ENCODE results near the gene ETV3L. TPM values are rescaled to one million over a fixed set of nuclear protein-coding genes. Genes with fewer than 3 reads are reported as not detected.

ETV3L gene
- total and polyA plus RNA-seq, 2 of the 8 experiments (the other 6 are each of a cell fraction or from before 2014, with no cell fraction given): 0.17 to 0.26 TPM

DNA sequence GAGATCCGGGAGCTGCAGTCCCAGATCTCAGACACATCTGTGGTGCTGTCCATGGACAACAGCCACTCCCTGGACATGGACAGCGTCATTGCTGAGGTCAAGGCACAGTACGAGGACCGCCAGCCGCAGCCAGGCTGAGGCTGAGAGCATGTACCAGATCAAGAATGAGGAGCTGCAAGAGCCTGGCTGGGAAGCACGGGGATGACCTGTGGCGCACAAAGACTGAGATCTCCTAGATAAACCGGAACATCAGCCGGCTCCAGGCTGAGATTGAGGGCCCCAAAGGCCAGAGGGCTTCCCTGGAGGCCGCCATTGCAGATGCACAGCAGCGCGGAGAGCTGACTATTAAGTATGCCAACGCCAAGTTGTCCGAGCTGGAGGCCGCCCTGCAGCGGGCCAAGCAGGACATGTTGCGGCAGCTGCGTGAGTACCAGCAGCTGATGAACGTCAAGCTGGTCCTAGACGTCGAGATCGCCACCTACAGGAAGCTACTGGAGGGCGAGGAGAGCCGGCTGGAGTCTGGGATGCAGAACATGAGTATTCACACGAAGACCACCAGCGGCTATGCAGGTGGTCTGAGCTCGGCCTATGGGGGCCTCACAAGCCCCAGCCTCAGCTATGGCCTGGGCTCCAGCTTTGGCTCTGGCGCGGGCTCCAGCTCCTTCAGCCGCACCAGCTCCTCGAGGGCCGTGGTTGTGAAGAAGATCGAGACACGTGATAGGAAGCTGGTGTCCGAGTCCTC lies 25.5 kb downstream of the ETV3L start (continued):
- TF ChIP-seq, protein P1, sequence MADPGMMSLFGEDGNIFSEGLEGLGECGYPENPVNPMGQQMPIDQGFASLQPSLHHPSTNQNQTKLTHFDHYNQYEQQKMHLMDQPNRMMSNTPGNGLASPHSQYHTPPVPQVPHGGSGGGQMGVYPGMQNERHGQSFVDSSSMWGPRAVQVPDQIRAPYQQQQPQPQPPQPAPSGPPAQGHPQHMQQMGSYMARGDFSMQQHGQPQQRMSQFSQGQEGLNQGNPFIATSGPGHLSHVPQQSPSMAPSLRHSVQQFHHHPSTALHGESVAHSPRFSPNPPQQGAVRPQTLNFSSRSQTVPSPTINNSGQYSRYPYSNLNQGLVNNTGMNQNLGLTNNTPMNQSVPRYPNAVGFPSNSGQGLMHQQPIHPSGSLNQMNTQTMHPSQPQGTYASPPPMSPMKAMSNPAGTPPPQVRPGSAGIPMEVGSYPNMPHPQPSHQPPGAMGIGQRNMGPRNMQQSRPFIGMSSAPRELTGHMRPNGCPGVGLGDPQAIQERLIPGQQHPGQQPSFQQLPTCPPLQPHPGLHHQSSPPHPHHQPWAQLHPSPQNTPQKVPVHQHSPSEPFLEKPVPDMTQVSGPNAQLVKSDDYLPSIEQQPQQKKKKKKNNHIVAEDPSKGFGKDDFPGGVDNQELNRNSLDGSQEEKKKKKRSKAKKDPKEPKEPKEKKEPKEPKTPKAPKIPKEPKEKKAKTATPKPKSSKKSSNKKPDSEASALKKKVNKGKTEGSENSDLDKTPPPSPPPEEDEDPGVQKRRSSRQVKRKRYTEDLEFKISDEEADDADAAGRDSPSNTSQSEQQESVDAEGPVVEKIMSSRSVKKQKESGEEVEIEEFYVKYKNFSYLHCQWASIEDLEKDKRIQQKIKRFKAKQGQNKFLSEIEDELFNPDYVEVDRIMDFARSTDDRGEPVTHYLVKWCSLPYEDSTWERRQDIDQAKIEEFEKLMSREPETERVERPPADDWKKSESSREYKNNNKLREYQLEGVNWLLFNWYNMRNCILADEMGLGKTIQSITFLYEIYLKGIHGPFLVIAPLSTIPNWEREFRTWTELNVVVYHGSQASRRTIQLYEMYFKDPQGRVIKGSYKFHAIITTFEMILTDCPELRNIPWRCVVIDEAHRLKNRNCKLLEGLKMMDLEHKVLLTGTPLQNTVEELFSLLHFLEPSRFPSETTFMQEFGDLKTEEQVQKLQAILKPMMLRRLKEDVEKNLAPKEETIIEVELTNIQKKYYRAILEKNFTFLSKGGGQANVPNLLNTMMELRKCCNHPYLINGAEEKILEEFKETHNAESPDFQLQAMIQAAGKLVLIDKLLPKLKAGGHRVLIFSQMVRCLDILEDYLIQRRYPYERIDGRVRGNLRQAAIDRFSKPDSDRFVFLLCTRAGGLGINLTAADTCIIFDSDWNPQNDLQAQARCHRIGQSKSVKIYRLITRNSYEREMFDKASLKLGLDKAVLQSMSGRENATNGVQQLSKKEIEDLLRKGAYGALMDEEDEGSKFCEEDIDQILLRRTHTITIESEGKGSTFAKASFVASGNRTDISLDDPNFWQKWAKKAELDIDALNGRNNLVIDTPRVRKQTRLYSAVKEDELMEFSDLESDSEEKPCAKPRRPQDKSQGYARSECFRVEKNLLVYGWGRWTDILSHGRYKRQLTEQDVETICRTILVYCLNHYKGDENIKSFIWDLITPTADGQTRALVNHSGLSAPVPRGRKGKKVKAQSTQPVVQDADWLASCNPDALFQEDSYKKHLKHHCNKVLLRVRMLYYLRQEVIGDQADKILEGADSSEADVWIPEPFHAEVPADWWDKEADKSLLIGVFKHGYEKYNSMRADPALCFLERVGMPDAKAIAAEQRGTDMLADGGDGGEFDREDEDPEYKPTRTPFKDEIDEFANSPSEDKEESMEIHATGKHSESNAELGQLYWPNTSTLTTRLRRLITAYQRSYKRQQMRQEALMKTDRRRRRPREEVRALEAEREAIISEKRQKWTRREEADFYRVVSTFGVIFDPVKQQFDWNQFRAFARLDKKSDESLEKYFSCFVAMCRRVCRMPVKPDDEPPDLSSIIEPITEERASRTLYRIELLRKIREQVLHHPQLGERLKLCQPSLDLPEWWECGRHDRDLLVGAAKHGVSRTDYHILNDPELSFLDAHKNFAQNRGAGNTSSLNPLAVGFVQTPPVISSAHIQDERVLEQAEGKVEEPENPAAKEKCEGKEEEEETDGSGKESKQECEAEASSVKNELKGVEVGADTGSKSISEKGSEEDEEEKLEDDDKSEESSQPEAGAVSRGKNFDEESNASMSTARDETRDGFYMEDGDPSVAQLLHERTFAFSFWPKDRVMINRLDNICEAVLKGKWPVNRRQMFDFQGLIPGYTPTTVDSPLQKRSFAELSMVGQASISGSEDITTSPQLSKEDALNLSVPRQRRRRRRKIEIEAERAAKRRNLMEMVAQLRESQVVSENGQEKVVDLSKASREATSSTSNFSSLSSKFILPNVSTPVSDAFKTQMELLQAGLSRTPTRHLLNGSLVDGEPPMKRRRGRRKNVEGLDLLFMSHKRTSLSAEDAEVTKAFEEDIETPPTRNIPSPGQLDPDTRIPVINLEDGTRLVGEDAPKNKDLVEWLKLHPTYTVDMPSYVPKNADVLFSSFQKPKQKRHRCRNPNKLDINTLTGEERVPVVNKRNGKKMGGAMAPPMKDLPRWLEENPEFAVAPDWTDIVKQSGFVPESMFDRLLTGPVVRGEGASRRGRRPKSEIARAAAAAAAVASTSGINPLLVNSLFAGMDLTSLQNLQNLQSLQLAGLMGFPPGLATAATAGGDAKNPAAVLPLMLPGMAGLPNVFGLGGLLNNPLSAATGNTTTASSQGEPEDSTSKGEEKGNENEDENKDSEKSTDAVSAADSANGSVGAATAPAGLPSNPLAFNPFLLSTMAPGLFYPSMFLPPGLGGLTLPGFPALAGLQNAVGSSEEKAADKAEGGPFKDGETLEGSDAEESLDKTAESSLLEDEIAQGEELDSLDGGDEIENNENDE (IDR thresholded peaks at IDR 0.05; ENCODE audit: insufficient replicate concordance, low read length): no peak
- TF ChIP-seq GTF2F1 (IDR thresholded peaks at IDR 0.05; ENCODE audit: borderline replicate concordance, low read depth, low read length) (no peak), KDM4A (IDR thresholded peaks at IDR 0.05; ENCODE audit: low read depth, low read length, severe bottlenecking) (no peak), ZNF274 (IDR thresholded peaks at IDR 0.05; ENCODE audit: borderline replicate concordance, extremely low read depth, low read length) (no peak), SIN3A (conservative IDR thresholded peaks at IDR 0.05 in 1 of 2, IDR thresholded peaks at IDR 0.05 in 1 of 2; ENCODE audit: low read depth in 1 of 2, low read length in 2 of 2) (peak; percentile 45 to 65; a peak in 1 of 4 replicates), HDAC2 (IDR thresholded peaks at IDR 0.05; ENCODE audit: borderline replicate concordance in 1 of 2, low read depth in 2 of 2, low read length in 2 of 2) (0 out of 4 replicates have a peak, but pooled peaks of 1 of the 2 experiments have one; percentile 28), NANOG (IDR thresholded peaks at IDR 0.05; ENCODE audit: insufficient read depth, low read depth, low read length, poor library complexity, severe bottlenecking) (no peak), CEBPB (IDR thresholded peaks at IDR 0.05; ENCODE audit: low read depth, low read length) (no peak)
